AG04450 (cell line): ENCODE results near the gene ATP6V0B. TPM values are rescaled to one million over a fixed set of nuclear protein-coding genes. Genes with fewer than 3 reads are reported as not detected.

ENCODE experiments used
- CTCF ChIA-PET: fragments of 300-600, 350-600 bp; formaldehyde crosslinking; extraction: SDS; loops from one replicate; lab custom pipeline; 2022; ENCODE audit warnings: antibody characterized with exemption, inconsistent platforms; lab: Charles Lee
- POLR2A ChIA-PET: fragments of 350-600 bp; formaldehyde crosslinking; extraction: SDS; loops from one replicate; lab custom pipeline; 2021; ENCODE audit warnings: antibody characterized with exemption, inconsistent platforms; lab: Yijun Ruan, JAX
- DNase-seq: peaks from one replicate; pipeline ENCODE4 v3.0.0-alpha.2; 2011; ENCODE audit warnings: low read depth, low spot score
- H3K27ac ChIP-seq: one replicate; pipeline ENCODE4 v1.5.1; 2012; ENCODE audit warnings: low read depth, low read length, control low read depth
- H3K27me3 ChIP-seq: one replicate; pipeline ENCODE4 v1.6.0; 2012; ENCODE audit warnings: low read length; ENCODE audit not compliant: control insufficient read depth, insufficient read depth
- H3K4me3 ChIP-seq: 2 replicates; pipeline ENCODE4 v1.5.1; 2011; ENCODE audit warnings: mild to moderate bottlenecking, low read depth, low read length, control low read depth
- H3K9me3 ChIP-seq: 2 replicates; pipeline ENCODE4 v1.5.1; 2012; ENCODE audit warnings: low read length; ENCODE audit not compliant: control insufficient read depth, insufficient read depth
- CTCF ChIP-seq: IDR thresholded peaks from 2 replicates; pipeline ENCODE4 v1.5.1; 2011; ENCODE audit warnings: low read depth, low read length, control low read depth, inconsistent platforms
- polyA plus RNA-seq: library from polyadenylated mRNA; depleted of rRNA; stranded (reverse); fragments of >200 nt; gene quantifications from 2 replicates; pipeline ENCODE4 v1.2.3, GENCODE V29; 2011

Gene ATP6V0B
- polyA plus RNA-seq, 1 experiment, result 130 TPM

GRCh38 chr1:44020464-44020863, 45.7 kb downstream of the ATP6V0B start:
- Histone ChIP-seq H3K27ac (no peak overlapping the region), H3K27me3 (no peaks in the 10 kb centered on the region), H3K9me3 (no peaks in the 10 kb centered on the region; the same call in 1 of the 2 replicates), H3K4me3 (no peak overlapping the region)
- no peak for TF ChIP-seq CTCF
- CTCF ChIA-PET, result interaction anchor here (1.5 to 10.7 kb wide), 2 partner anchors 15 to 27 kb away, joined by 9 to 78 read pairs; no protein-coding TSS in a partner anchor
- POLR2A ChIA-PET, result interaction anchor here (0.6 kb wide), 1 partner anchor 10 kb away, joined by 3 read pairs; no protein-coding TSS in a partner anchor
- no peak for DNase-seq

GRCh38 chr1:44021156-44021555, 46.4 kb downstream of the ATP6V0B start:
- ChIA-PET POLR2A (no interaction called here), CTCF (interaction anchor here (1.5 to 10.7 kb wide), 2 partner anchors 15 to 27 kb away, joined by 9 to 78 read pairs; no protein-coding TSS in a partner anchor)
- Histone ChIP-seq H3K4me3 (no peak overlapping the region), H3K27me3 (no peaks in the 10 kb centered on the region), H3K27ac (no peak overlapping the region), H3K9me3 (no peaks in the 10 kb centered on the region; the same call in 1 of the 2 replicates)
- TF ChIP-seq CTCF, result no peak
- DNase-seq, result no peak

DNA sequence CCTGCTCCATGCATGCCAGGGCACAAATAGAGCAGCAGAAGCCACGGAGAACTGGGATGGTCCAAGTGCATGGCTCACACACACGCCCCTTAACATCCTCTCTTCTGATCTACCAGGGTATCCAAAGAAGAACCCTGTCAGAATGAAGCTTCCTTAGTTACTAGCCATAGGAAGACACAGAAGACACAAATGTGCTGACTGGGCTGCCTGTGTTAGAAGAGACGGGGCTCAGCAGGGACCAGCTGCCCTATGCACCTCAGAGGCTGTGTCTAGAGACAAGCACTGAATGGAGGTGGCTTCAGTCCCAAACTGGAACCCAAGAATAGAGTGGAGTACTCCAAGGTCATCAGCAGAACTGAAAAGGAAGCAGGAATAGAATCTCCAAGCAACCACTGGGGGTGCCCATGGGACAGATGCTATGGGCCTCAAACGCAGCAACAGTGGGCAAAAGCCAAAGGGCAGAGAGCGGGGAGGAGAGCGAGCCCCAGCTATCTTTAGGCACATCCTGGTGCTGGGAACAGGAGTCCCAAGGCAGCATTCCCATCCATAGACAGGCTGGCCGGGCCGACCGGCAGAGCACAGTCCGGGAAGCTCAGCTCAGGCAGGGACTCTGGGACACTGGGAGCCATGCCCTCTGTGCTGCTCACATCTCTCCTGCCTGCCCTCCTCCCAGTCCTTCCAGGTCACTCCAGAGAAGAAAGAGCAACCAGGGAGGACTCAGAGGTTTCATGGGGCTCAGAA, 47.0 kb downstream of the ATP6V0B start:
- TF ChIP-seq CTCF, result no peak
- no peaks in the 10 kb centered on the region; the same call in 1 of the 2 replicates for H3K9me3 ChIP-seq
- no peak overlapping the region for H3K4me3 ChIP-seq
- CTCF ChIA-PET, result interaction anchor here (0.5 to 10.7 kb wide), 3 partner anchors 9 to 26 kb away, joined by 3 to 78 read pairs (median 9); partner anchors contain the start of gene SLC6A9
- POLR2A ChIA-PET, result no interaction called here
- no peaks in the 10 kb centered on the region for H3K27me3 ChIP-seq
- H3K27ac ChIP-seq, result no peak overlapping the region
- no peak for DNase-seq

DNA sequence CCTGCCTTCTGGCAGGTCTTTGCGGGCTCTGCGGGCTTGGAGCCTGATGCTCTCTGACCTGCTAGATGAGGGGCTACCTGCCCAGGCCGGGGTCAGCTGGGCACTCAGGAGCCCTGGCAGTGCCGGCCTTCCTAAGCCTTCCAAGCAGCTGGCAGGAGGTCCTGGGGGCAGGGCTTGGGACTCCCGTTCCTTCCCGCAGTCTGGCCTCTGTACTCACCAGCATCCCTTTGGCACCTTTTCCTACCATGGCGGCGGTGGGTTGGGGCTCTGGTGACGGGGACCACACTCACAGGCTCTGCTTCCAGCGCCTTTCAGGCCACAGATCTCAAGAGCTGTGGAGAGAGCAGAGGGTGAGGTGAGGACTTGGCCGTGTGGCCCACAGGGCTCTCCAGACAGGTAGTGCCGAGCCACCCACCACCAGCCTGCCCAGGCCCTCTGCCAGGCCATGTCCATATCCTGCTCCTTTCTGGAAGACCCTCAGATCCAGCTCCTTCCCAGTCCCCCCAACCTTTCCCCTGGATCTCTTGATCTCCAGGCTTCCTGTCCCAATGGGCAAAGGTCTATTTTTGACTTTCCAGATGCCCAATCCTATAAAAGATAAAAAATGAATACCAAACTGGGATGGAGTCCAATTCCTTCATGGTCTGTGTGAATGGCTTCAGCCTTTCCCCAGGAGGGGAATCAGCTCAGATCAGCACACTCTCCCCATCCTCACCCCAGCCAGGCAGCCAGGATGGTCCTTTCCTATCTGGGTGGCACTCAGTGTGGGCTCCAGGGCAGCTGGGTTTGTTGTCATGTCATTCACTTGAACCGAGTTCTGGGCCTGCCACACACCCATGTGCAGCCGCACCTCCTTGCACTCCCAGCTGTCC, 49.5 kb downstream of the ATP6V0B start:
- Histone ChIP-seq H3K27me3 (no peaks in the 10 kb centered on the region), H3K27ac (no peak overlapping the region), H3K9me3 (no peaks in the 10 kb centered on the region; the same call in 1 of the 2 replicates), H3K4me3 (no peak overlapping the region)
- POLR2A ChIA-PET, result no interaction called here
- DNase-seq, result no peak
- no peak for TF ChIP-seq CTCF
- CTCF ChIA-PET, result interaction anchor here (10.7 kb wide), 1 partner anchor 19 kb away, joined by 78 read pairs; no protein-coding TSS in a partner anchor
